Small intestine (tissue), 16 donors: ENCODE measurements around the gene OTOP1. TPM values are rescaled to one million over a fixed set of nuclear protein-coding genes. Genes with fewer than 3 reads are reported as not detected.

Source experiments
- DNase-seq, 2 donors: peaks; one replicate each; pipeline versions ENCODE4 v3.0.0 to v3.0.0-alpha.2; 2013
- FAIRE-seq: peaks from 2 replicates; lab custom pipeline; 2012; peaks lifted over from hg19 to GRCh38; lab: Jason Lieb, UNC
- H3K27ac ChIP-seq, 3 donors: one replicate each; pipeline ENCODE4 v1.5.1; 2013; ENCODE audit warnings: low read length in 2 of 3, mild to moderate bottlenecking in 2 of 3, control low read depth in 1 of 3, inconsistent platforms in 1 of 3, low read depth in 1 of 3, moderate library complexity in 1 of 3
- H3K27me3 ChIP-seq, 3 donors: one replicate each; pipeline ENCODE4 v1.6.1; 2013; ENCODE audit warnings: low read length in 3 of 3, inconsistent platforms in 1 of 3; ENCODE audit not compliant: control insufficient read depth in 3 of 3, insufficient read depth in 3 of 3
- H3K36me3 ChIP-seq, 3 donors: one replicate each; pipeline ENCODE4 v1.6.1; 2013; ENCODE audit warnings: low read length in 3 of 3, inconsistent platforms in 1 of 3, low read depth in 1 of 3, mild to moderate bottlenecking in 1 of 3, moderate library complexity in 1 of 3; ENCODE audit not compliant: control insufficient read depth in 3 of 3, insufficient read depth in 2 of 3
- H3K4me1 ChIP-seq, 3 donors: one replicate each; pipeline ENCODE4 v1.6.1; 2013; ENCODE audit warnings: low read length in 2 of 3, inconsistent platforms in 1 of 3, low read depth in 1 of 3, mild to moderate bottlenecking in 1 of 3, moderate library complexity in 1 of 3; ENCODE audit not compliant: control insufficient read depth in 3 of 3, insufficient read depth in 2 of 3
- H3K4me3 ChIP-seq, 3 donors: one replicate each; pipeline ENCODE4 v1.5.1; 2013; ENCODE audit warnings: low read length in 3 of 3, control low read depth in 1 of 3, inconsistent platforms in 1 of 3, low read depth in 1 of 3, mild to moderate bottlenecking in 1 of 3, moderate library complexity in 1 of 3
- H3K9me3 ChIP-seq, 2 donors: one replicate each; pipeline ENCODE4 v1.6.1; 2013; ENCODE audit warnings: low read depth in 1 of 2, low read length in 1 of 2; ENCODE audit not compliant: control insufficient read depth in 2 of 2, insufficient read depth in 1 of 2
- WGBS, 3 donors: extraction: QIAGEN DNeasy Blood & Tissue Kit; methylation state at CpG; one replicate each; pipeline ENCODE4 v1.1.7; 2013; 5-methylcytosine and 5-hydroxymethylcytosine counted together
- long read RNA-seq, 10 donors: transcript quantifications; one replicate each; lab custom pipeline, GENCODE V29; 2026
- polyA plus RNA-seq, 4 donors: library from polyadenylated mRNA; stranded (reverse) in 3 of 4; unstranded in 1 of 4; fragments of 200-250 nt in 3 of 4; fragments of 120-200 nt in 1 of 4; gene quantifications; one replicate each; pipeline versions ENCODE4 v1.2.1 to v1.2.3, GENCODE V29; 2013
- donor health status: healthy with polysubstance abuse.
- donor health status: control.
- donor health status: control.
- donor health status: Bipolar disorder and iron deficiency.
- donor health status: healthy.

Gene OTOP1
- polyA plus RNA-seq, result not detected
- long read RNA-seq, donor 1, result 0 reads
- long read RNA-seq, donor 2, result 0 reads
- long read RNA-seq, donor 3, result 0 reads
- long read RNA-seq, donor 4, result 0 reads
- long read RNA-seq, donor 5, result 0 reads
- long read RNA-seq, donor 6, result 0 reads
- long read RNA-seq, donor 7, result 0 reads
- long read RNA-seq, donor 8, result 0 reads
- long read RNA-seq, donor 9, result 0 reads
- long read RNA-seq, donor 10, result 0 reads

GRCh38 chr4:4226606-4227438, at the start of gene OTOP1:
TSS of gene OTOP1 (minus strand) at chr4:4226929. CDS start at chr4:4226864, 65 bp downstream.
- FAIRE-seq, result no peak
- H3K4me1 ChIP-seq, result no peaks in the 10 kb centered on the region
- no peaks in the 10 kb centered on the region for H3K36me3 ChIP-seq
- H3K27me3 ChIP-seq, result peaks cover 6 to 38% (median 24%) of the 10 kb centered on the region in 3 donors
- no peaks in the 10 kb centered on the region for H3K9me3 ChIP-seq
- H3K4me3 ChIP-seq, result no peak within 1 kb of the TSS
- no peak for DNase-seq
- H3K27ac ChIP-seq, result no peak within 1 kb of the TSS
- WGBS, 3 donors, result 16 to 27% (median 24%) methylated on average over 36 to 82 of the region's 82 CpGs

GRCh38 chr4:4274226-4274625, 47.5 kb upstream of the OTOP1 start:
- WGBS, 3 donors, result 94 to 97% (median 96%) methylated on average over 14 of the region's 14 CpGs
- H3K36me3 ChIP-seq, result peaks cover 2 to 44% (median 17%) of the 10 kb centered on the region in 3 donors
- H3K27me3 ChIP-seq, result no peaks in the 10 kb centered on the region
- no peaks in the 10 kb centered on the region for H3K9me3 ChIP-seq
- H3K27ac ChIP-seq, result no peak overlapping the region
- H3K4me3 ChIP-seq, result no peak overlapping the region
- FAIRE-seq (no peak), DNase-seq (no peak)
- H3K4me1 ChIP-seq, result no peaks in the 10 kb centered on the region

GRCh38 chr4:4271912-4272311, 45.2 kb upstream of the OTOP1 start:
- DNase-seq (no peak), FAIRE-seq (no peak)
- Histone ChIP-seq H3K4me3 (no peak overlapping the region), H3K36me3 (peaks cover 2 to 38% (median 15%) of the 10 kb centered on the region in 3 donors), H3K9me3 (no peaks in the 10 kb centered on the region), H3K4me1 (no peaks in the 10 kb centered on the region), H3K27me3 (no peaks in the 10 kb centered on the region), H3K27ac (no peak overlapping the region)
- 88 to 92% (median 90%) methylated on average over 10 of the region's 10 CpGs for WGBS, 3 donors

- 76 to 81% (median 79%) methylated on average over 4 of the region's 4 CpGs for WGBS, 3 donors
- Histone ChIP-seq H3K9me3 (no peaks in the 10 kb centered on the region), H3K27ac (no peak overlapping the region), H3K36me3 (peaks cover 6 to 39% (median 15%) of the 10 kb centered on the region in 3 donors), H3K4me1 (no peaks in the 10 kb centered on the region), H3K4me3 (no peak overlapping the region), H3K27me3 (no peaks in the 10 kb centered on the region)
- FAIRE-seq (no peak), DNase-seq (no peak)
Measured at GRCh38 chr4:4270529-4270928, 43.8 kb upstream of the OTOP1 start.

GRCh38 chr4:4269856-4270255, 43.1 kb upstream of the OTOP1 start:
- 80 to 92% (median 81%) methylated on average over 4 of the region's 4 CpGs for WGBS, 3 donors
- no peak for FAIRE-seq
- Histone ChIP-seq H3K4me1 (no peaks in the 10 kb centered on the region), H3K36me3 (peaks cover 6 to 37% (median 10%) of the 10 kb centered on the region in 3 donors), H3K27me3 (no peaks in the 10 kb centered on the region), H3K4me3 (no peak overlapping the region), H3K27ac (peak overlapping the region in 2 of 3 donors; percentile 35 to 88), H3K9me3 (no peaks in the 10 kb centered on the region)
- no peak for DNase-seq

GRCh38 chr4:4269331-4269731, 42.6 kb upstream of the OTOP1 start:
- no peaks in the 10 kb centered on the region for H3K4me1 ChIP-seq
- no peaks in the 10 kb centered on the region for H3K9me3 ChIP-seq
- H3K4me3 ChIP-seq, result no peak overlapping the region
- 83 to 90% (median 84%) methylated on average over 11 of the region's 11 CpGs for WGBS, 3 donors
- DNase-seq (peak in 1 of 2 donors; percentile 31), FAIRE-seq (no peak)
- H3K36me3 ChIP-seq, result peaks cover 6 to 34% (median 7%) of the 10 kb centered on the region in 3 donors
- H3K27me3 ChIP-seq, result no peaks in the 10 kb centered on the region
- H3K27ac ChIP-seq, result peak overlapping the region in 2 of 3 donors; percentile 67 to 83

- 76 to 95% (median 86%) methylated on average over 1 of the region's 1 CpG for WGBS, 3 donors
- Histone ChIP-seq H3K27ac (peak overlapping the region in 2 of 3 donors; percentile 67 to 83), H3K4me3 (no peak overlapping the region), H3K36me3 (peaks cover 3 to 29% (median 7%) of the 10 kb centered on the region in 3 donors), H3K27me3 (no peaks in the 10 kb centered on the region), H3K9me3 (no peaks in the 10 kb centered on the region), H3K4me1 (no peaks in the 10 kb centered on the region)
- no peak for FAIRE-seq
- no peak for DNase-seq
Measured at GRCh38 chr4:4268776-4269175, 42.0 kb upstream of the OTOP1 start.

GRCh38 chr4:4267981-4268380, 41.3 kb upstream of the OTOP1 start:
- H3K4me1 ChIP-seq, result no peaks in the 10 kb centered on the region
- DNase-seq (no peak), FAIRE-seq (no peak)
- H3K27me3 ChIP-seq, result no peaks in the 10 kb centered on the region
- H3K27ac ChIP-seq, result no peak overlapping the region
- no peak overlapping the region for H3K4me3 ChIP-seq
- H3K36me3 ChIP-seq, result peaks cover 3 to 22% (median 6%) of the 10 kb centered on the region in 3 donors
- 86 to 92% (median 88%) methylated on average over 5 of the region's 5 CpGs for WGBS, 3 donors
- no peaks in the 10 kb centered on the region for H3K9me3 ChIP-seq
